IPS-NIHi11 (cell line): Measurements from ENCODE around the gene MYZAP.

Experiments used
- DNase-seq: peaks from one replicate; pipeline ENCODE4 v3.0.0; 2012; ENCODE audit warnings: mixed read lengths, low spot score

The MYZAP gene

GRCh38 chr15:57563416-57563815 lies 28.3 kb upstream of the MYZAP start:
- DNase-seq, result no peak

GRCh38 chr15:57565311-57565710 lies 26.4 kb upstream of the MYZAP start:
- no peak for DNase-seq

- DNase-seq, result no peak
These were observed 24.9 kb upstream of the MYZAP start for GRCh38 chr15:57566834-57567233.

GRCh38 chr15:57567891-57568290 lies 23.8 kb upstream of the MYZAP start:
- DNase-seq, result no peak

- no peak for DNase-seq
These were observed 23.4 kb upstream of the MYZAP start for GRCh38 chr15:57568299-57568698.

- no peak for DNase-seq
These were observed 21.4 kb upstream of the MYZAP start for GRCh38 chr15:57570340-57570739.

- DNase-seq, result no peak
These were observed 20.7 kb upstream of the MYZAP start for GRCh38 chr15:57570994-57571393.

GRCh38 chr15:57571725-57572124 lies 20.0 kb upstream of the MYZAP start:
- no peak for DNase-seq

- no peak for DNase-seq
These were observed 19.2 kb upstream of the MYZAP start for GRCh38 chr15:57572468-57572867.

- no peak for DNase-seq
These were observed 18.6 kb upstream of the MYZAP start for GRCh38 chr15:57573151-57573550.

- DNase-seq, result no peak
These were observed 16.3 kb upstream of the MYZAP start for GRCh38 chr15:57575363-57575762.

- no peak for DNase-seq
These were observed 13.3 kb upstream of the MYZAP start for GRCh38 chr15:57578288-57578900.

- DNase-seq, result no peak
These were observed 11.3 kb upstream of the MYZAP start for GRCh38 chr15:57580428-57580827.

- no peak for DNase-seq
These were observed 10.8 kb upstream of the MYZAP start for GRCh38 chr15:57580866-57581265.

GRCh38 chr15:57582090-57582489 lies 9.6 kb upstream of the MYZAP start:
- DNase-seq, result no peak

GRCh38 chr15:57583282-57583681 lies 8.4 kb upstream of the MYZAP start:
- no peak for DNase-seq

- DNase-seq, result no peak
These were observed 8.0 kb upstream of the MYZAP start for GRCh38 chr15:57583720-57584119.

GRCh38 chr15:57586661-57587424 lies 4.9 kb upstream of the MYZAP start:
- DNase-seq, result no peak

GRCh38 chr15:57589281-57589680 lies 2.4 kb upstream of the MYZAP start:
- no peak for DNase-seq

- DNase-seq, result no peak
These were observed 1.9 kb upstream of the MYZAP start for GRCh38 chr15:57589754-57590153.

GRCh38 chr15:57591237-57591821 lies 375 bp upstream of the MYZAP start:
- DNase-seq, result no peak

- no peak for DNase-seq
These were observed 722 bp downstream of the MYZAP start for GRCh38 chr15:57592426-57592825.

- DNase-seq, result no peak
These were observed 1.2 kb downstream of the MYZAP start for GRCh38 chr15:57592836-57593420.
